ENCODE results near the gene KRT2.

Gene KRT2

GRCh38 chr12:52598966-52599365 is 53.0 kb downstream of the KRT2 start:
- no peak for TF ChIP-seq CTCF (IDR thresholded peaks at IDR 0.05; ENCODE audit: insufficient read depth, low read depth, low read length, missing control alignments)
- no peak for DNase-seq (ENCODE audit: low read depth)
- no peak overlapping the region for H3K4me3 ChIP-seq (ENCODE audit: low read length)

Data from epithelial cell of esophagus (primary cell).